ENCODE measurements around the gene DEFB113.
"Not testable (repeated sequence)": the region's sequence is repeated elsewhere in the genome, so short reads cannot be mapped to it uniquely, and the experiment has no call there.

Gene DEFB113

GRCh38 chr6:49969605-49970004 lies at the start of gene DEFB113:
Gene DEFB113 (minus strand): TSS chr6:49969625. CDS start chr6:49969625, 0 bp downstream.
- no peak for DNase-seq (ENCODE audit: low spot score)

GRCh38 chr6:50007819-50008218 lies 38.4 kb upstream of the DEFB113 start:
- no peak for DNase-seq (ENCODE audit: low spot score)

DNA sequence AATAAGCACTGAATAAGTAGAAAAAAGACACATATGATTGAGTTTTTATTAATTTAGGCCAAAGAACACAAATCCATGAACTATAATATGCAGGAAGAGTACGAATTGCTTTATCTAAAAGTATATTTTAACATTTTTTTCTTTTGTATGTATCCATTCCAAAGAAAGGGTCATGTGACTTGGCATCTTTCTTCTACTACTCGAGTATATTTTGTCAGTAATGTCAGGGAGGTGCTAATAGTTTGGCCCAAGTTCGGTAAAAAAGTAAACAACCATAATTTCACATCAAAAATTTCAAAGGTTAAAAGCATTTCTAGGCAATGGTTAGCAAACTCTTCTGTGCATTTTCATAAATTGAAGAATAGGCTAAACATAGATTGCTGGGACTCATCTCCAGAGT lies 33.7 kb upstream of the DEFB113 start:
- DNase-seq (ENCODE audit: low spot score) = no peak

DNA sequence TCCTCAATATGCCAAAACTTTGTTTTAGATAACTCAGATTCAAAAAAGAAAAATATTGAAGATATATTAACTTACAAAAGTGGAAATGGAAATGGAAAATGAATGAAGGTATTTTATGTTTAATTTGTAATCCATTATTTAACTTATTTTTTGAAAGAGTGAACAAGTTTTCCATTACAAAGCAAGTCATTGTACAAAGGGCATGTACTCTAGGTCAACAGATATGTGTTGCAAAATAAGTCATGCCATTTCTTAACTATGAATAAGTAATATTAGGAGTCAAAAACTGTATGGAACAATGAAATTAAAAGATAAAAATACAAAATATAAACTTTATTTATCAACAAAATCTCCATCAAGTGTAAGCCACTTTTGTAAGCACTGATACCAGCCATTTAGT lies 25.9 kb upstream of the DEFB113 start:
- DNase-seq (ENCODE audit: low spot score) = no peak

DNA sequence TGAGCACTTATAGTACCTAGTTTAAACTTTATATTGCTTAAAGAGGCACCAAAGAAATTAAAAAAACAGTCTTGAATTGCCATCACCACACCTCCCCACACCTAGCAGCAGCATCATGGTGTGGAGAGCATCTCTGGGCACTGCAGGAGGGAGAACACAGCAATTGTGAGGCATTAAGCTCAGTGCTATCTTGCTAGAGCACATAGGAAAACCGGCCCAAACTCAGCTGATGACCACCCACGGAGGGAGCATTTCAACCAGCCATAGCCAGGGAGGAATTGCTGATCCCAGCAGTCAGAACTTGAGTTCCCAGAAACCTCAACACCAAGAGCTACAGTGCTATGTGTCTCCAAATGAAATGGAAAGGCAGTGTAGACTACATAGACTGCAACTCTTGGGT lies 19.5 kb upstream of the DEFB113 start:
- DNase-seq (ENCODE audit: low spot score) = no peak

- DNase-seq (ENCODE audit: low spot score) = no peak
Measured at GRCh38 chr6:49987749-49988148, 18.3 kb upstream of the DEFB113 start.

- DNase-seq (ENCODE audit: low spot score) = no peak
Measured at GRCh38 chr6:49986551-49986950, 17.1 kb upstream of the DEFB113 start.

DNA sequence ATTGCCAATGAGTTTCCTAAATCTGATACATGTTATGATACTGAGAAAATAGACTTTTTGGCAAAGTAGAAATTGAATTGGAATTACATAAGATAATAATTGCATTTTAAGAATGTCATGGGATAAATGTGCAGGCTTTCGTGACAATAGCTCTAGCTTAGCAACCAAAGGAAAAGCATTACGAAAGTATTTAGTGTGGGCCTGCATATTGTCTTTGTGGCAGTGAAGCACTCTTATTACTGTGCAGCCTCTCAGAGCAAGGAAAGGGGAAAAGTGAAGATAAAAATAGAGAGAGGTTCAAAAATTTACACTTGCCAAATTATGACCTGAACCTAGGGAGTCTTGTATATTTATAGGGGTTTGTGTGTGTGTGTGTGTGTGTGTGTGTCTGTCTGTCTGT lies 12.6 kb upstream of the DEFB113 start:
- DNase-seq (ENCODE audit: low spot score) = no peak

DNA sequence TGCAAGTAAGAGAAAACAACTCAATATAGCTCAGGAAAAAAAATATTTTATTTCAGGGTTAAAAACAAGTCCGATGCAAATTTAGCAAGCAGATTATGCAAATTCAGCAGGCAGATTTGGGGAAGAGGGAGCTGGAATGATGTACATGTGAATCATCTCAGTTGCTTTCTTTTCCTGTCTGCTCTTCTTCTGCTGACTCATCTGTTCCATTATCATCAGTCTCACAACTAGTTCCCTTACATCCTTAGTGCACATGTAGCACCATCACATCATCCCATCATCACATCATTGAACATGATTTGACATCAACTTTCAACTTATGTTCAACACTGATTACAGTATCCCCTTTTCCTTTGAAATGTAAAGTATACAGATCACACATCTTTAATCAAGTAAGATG lies 11.5 kb upstream of the DEFB113 start:
- no peak for DNase-seq (ENCODE audit: low spot score)

DNA sequence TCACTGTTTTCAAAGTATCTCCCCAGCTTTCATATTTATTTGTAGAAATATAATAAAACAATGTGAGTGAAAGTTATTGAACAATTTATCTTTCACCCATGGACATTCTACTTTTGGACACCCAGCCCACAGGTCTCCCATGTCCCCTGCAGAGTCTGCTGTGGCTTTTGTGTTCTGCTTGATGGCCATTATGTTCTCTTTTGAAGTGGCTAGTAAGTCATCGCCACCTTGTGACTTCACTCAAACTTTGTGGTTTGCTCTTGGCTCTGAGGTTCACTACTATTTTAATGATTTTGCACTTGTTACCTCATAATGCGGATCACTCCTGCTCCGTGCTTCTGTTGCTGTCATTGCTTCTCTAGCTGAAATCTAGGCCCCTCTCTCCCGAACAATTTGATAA lies 10.2 kb upstream of the DEFB113 start:
- no peak for DNase-seq (ENCODE audit: low spot score)

DNA sequence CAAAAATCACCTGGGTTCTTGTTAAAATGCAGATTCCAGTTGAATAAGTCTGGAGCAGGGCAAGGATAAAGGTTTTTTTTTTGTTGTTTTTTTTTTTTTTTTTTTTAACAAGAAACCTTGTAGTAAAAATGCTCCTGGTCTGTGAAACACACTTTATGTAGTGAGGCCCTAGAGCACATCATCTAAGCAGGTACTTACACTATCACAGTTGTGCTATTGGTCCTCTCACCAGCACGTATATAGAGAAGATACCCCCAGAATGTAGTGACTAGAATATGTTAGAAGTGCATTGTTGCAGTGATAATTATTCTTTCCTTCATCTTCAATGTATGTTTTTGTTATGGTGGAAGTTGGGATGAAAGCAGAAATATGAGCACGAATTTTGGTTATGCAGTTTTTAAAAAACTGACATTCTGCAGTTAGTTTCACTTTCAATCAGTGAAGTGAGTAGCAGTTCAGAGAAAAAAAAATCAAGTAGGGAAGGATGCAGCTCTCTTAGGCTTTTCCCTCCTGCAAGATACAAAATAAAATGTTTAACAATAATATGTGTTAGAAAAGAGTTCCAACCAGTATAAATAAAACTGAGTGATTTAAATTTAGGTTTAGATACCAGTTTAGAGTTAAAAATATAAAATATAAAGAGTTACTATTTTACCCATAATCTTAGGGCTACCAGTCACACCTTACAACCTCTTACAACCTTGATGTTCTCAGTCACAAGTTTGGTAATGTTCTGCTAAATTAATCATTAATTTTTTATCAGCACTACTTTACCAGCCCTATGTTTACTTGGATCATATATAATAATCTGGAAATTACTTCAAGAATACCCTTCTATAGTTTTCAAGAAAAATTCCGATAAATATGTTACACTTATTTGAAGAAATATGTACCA lies 9.2 kb upstream of the DEFB113 start:
- DNase-seq (ENCODE audit: low spot score) = no peak

GRCh38 chr6:49966823-49967222 lies 2.6 kb downstream of the DEFB113 start:
- no peak for DNase-seq (ENCODE audit: low spot score)

GRCh38 chr6:49966334-49966733 lies 3.1 kb downstream of the DEFB113 start:
- DNase-seq (ENCODE audit: low spot score) = no peak

- no peak for DNase-seq (ENCODE audit: low spot score)
Measured at GRCh38 chr6:49964064-49964463, 5.4 kb downstream of the DEFB113 start, which contains the start of gene DEFB114. Gene DEFB114 (minus strand): TSS chr6:49964164. CDS start chr6:49964105, 59 bp downstream.

- no peak for DNase-seq (ENCODE audit: low spot score)
Measured at GRCh38 chr6:49958180-49958579, 11.2 kb downstream of the DEFB113 start.

DNA sequence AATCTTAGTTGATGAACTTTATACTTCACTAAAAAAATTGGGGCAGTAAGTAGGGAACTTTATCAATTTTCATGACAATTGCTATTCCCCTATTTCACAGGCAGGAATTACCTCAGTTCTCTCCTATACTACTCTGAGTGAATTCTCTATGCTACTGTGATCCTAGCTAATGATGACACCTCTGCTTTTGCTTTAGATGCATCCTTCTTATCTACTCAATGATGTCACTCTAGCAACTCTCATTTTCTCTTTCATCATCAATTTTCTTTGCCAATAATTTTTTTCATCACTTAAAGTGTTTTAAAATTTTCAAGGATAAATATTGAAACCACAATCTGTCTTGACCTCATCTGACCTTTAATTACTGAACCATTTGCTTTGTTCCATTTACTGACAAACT lies 13.6 kb downstream of the DEFB113 start:
- DNase-seq (ENCODE audit: low spot score) = no peak

- DNase-seq (ENCODE audit: low spot score) = no peak
Measured at GRCh38 chr6:49951926-49952325, 17.5 kb downstream of the DEFB113 start.

DNA sequence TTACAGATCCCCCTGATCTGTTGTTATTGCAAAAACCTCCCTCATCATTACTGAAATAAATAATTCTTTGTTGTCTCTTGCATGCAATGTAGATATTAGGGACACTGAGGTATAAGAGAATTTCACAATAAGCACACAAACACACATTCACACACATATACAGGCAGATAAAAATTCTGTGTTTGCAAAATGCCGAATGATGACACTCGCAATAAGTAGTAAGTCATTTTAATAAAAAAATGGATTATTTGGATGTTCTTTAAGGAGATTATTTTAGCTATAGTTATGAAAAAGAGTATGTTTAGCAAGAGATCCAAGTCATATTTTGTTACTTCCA lies 19.0 kb downstream of the DEFB113 start:
- DNase-seq (ENCODE audit: low spot score) = no peak

GRCh38 chr6:49949062-49949461 lies 20.4 kb downstream of the DEFB113 start:
- no peak for DNase-seq (ENCODE audit: low spot score)

- no peak for DNase-seq (ENCODE audit: low spot score)
Measured at GRCh38 chr6:49946835-49947234, 22.6 kb downstream of the DEFB113 start.

GRCh38 chr6:49944068-49944467 lies 25.4 kb downstream of the DEFB113 start:
- DNase-seq (ENCODE audit: low spot score) = not testable (repeated sequence)

- no peak for DNase-seq (ENCODE audit: low spot score)
Measured at GRCh38 chr6:49939993-49940498, 29.4 kb downstream of the DEFB113 start.

DNA sequence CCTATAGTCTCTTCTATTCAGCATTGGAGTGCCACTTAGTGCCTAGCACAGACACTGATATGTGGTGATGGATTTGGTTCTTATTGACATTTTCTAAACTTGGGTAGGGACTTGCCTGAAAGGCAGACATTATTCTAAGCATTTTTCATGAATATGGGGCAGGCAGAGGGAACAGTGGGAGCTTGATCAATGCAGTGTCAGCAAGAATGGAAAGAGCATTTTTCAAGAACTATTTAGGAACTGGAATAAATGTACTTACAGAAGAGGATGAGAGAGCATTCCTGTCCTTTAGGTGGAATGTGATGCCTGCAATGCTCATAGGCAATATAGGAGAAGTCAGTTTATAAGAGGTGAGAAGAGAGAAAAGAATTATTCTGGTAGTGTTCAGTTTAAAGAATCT lies 31.6 kb downstream of the DEFB113 start:
- no peak for DNase-seq (ENCODE audit: low spot score)

- DNase-seq (ENCODE audit: low spot score) = no peak
Measured at GRCh38 chr6:49937017-49937416, 32.4 kb downstream of the DEFB113 start.
